ENCODE results near the gene ZNF628.

ZNF628 gene

GRCh38 chr19:55484593-55485438 is 8.4 kb downstream of the ZNF628 start, which contains the start of gene NAT14 (continued):
- TF ChIP-seq INSM2 (tag by site-specific recombination; IDR thresholded peaks at IDR 0.05) = no peak
- TF ChIP-seq ZNF701 (tag by site-specific recombination; IDR thresholded peaks at IDR 0.05) = no peak
- no peak for TF ChIP-seq OSR2 (tag by site-specific recombination; IDR thresholded peaks at IDR 0.05)
- TF ChIP-seq KLF10 (tag by site-specific recombination; IDR thresholded peaks at IDR 0.05) = no peak
- TF ChIP-seq ZNF580 (tag by site-specific recombination; IDR thresholded peaks at IDR 0.05) = no peak
- TF ChIP-seq ZNF561 (tag by site-specific recombination; IDR thresholded peaks at IDR 0.05; ENCODE audit: borderline replicate concordance) = peak; percentile 42; the same call in 1 of the 2 replicates
- TF ChIP-seq ZBTB48 (tag by site-specific recombination; IDR thresholded peaks at IDR 0.05) = peak; percentile 66
- no peak for TF ChIP-seq ZNF623 (tag by site-specific recombination; IDR thresholded peaks at IDR 0.05)
- no peak for TF ChIP-seq ZFP69B (tag by site-specific recombination; IDR thresholded peaks at IDR 0.05)
- TF ChIP-seq ZNF449 (tag by site-specific recombination; IDR thresholded peaks at IDR 0.05) = no peak
- TF ChIP-seq BCL11A (tag by site-specific recombination; IDR thresholded peaks at IDR 0.05; ENCODE audit: low read depth) = no peak
- TF ChIP-seq ZBTB8A (tag by site-specific recombination; IDR thresholded peaks at IDR 0.05) = 0 out of 2 replicates have a peak, but pooled peaks have one; percentile 22
- TF ChIP-seq GLIS1 (tag by site-specific recombination; IDR thresholded peaks at IDR 0.05) = peak; percentile 67
- no peak for TF ChIP-seq ZNF423 (tag by site-specific recombination; IDR thresholded peaks at IDR 0.05)
- no peak for TF ChIP-seq GFI1B (tag by site-specific recombination; IDR thresholded peaks at IDR 0.05)
- TF ChIP-seq ZNF23 (tag by site-specific recombination; IDR thresholded peaks at IDR 0.05; ENCODE audit: borderline replicate concordance) = no peak
- TF ChIP-seq ZNF274 (IDR thresholded peaks at IDR 0.05; ENCODE audit: low read length) = no peak
- TF ChIP-seq ZNF274 (tag by site-specific recombination; IDR thresholded peaks at IDR 0.05; ENCODE audit: borderline replicate concordance) = no peak
- TF ChIP-seq YY1 (tag by site-specific recombination; IDR thresholded peaks at IDR 0.05) = no peak
- TF ChIP-seq ZNF658 (tag by site-specific recombination; IDR thresholded peaks at IDR 0.05) = no peak
- TF ChIP-seq ZNF146 (tag by site-specific recombination; IDR thresholded peaks at IDR 0.05) = no peak
- TF ChIP-seq ELK4 (IDR thresholded peaks at IDR 0.05; ENCODE audit: borderline replicate concordance, low read depth, low read length) = no peak
- TF ChIP-seq ZNF18 (tag by site-specific recombination; IDR thresholded peaks at IDR 0.05) = no peak
- peak; percentile 4; the same call in 1 of the 2 replicates for TF ChIP-seq ZFHX2 (tag by site-specific recombination; conservative IDR thresholded peaks at IDR 0.05)
- no peak for TF ChIP-seq ZNF26 (tag by site-specific recombination; IDR thresholded peaks at IDR 0.05)
- no peak for TF ChIP-seq ZNF785 (tag by site-specific recombination; IDR thresholded peaks at IDR 0.05)
- TF ChIP-seq HIC1 (tag by site-specific recombination; IDR thresholded peaks at IDR 0.05) = no peak
- TF ChIP-seq ZNF202 (tag by site-specific recombination; IDR thresholded peaks at IDR 0.05; ENCODE audit: borderline replicate concordance) = no peak
- TF ChIP-seq KLF7 (tag by site-specific recombination; IDR thresholded peaks at IDR 0.05; ENCODE audit: borderline replicate concordance) = no peak
- no peak for TF ChIP-seq ZNF747 (tag by site-specific recombination; IDR thresholded peaks at IDR 0.05)
- TF ChIP-seq ZNF830 (tag by site-specific recombination; IDR thresholded peaks at IDR 0.05; ENCODE audit: low read depth) = no peak

All from HEK293 (cell line).